Skeletal muscle tissue (tissue), 4 donors: ENCODE data around the gene HSH2D. TPM values are rescaled to one million over a fixed set of nuclear protein-coding genes. Genes with fewer than 3 reads are reported as not detected.
A peak's percentile ranks its signal among the peaks of the same experiment; 100 is the strongest.

Source experiments
- H3K27ac ChIP-seq: one replicate; pipeline ENCODE4 v1.7.0; 2013; ENCODE audit warnings: mild to moderate bottlenecking, low read depth, low read length, inconsistent platforms
- H3K27me3 ChIP-seq, 3 donors: one replicate each; pipeline ENCODE4 v1.7.0; 2013; ENCODE audit warnings: low read length in 3 of 3; ENCODE audit not compliant: control insufficient read depth in 3 of 3, insufficient read depth in 3 of 3
- H3K36me3 ChIP-seq, 3 donors: one replicate each; pipeline ENCODE4 v1.7.0; 2013; ENCODE audit warnings: low read length in 3 of 3; ENCODE audit not compliant: control insufficient read depth in 3 of 3, insufficient read depth in 3 of 3
- H3K4me1 ChIP-seq, 3 donors: one replicate each; pipeline ENCODE4 v1.7.0; 2013; ENCODE audit warnings: low read length in 3 of 3, mild to moderate bottlenecking in 3 of 3; ENCODE audit not compliant: control insufficient read depth in 3 of 3, insufficient read depth in 3 of 3
- H3K4me3 ChIP-seq, 3 donors: one replicate each; pipeline ENCODE4 v1.7.0; 2013; ENCODE audit warnings: low read length in 3 of 3
- H3K9ac ChIP-seq, 3 donors: one replicate each; pipeline ENCODE4 v1.7.0; 2013; ENCODE audit warnings: low read length in 3 of 3, mild to moderate bottlenecking in 3 of 3, moderate library complexity in 2 of 3, low read depth in 1 of 3
- H3K9me3 ChIP-seq, 3 donors: one replicate each; pipeline ENCODE4 v1.7.0; 2013; ENCODE audit warnings: low read length in 3 of 3; ENCODE audit not compliant: control insufficient read depth in 3 of 3
- total RNA-seq: library from RNA; depleted of rRNA; stranded (reverse); fragments of >200 nt; gene quantifications from one replicate; pipeline ENCODE4 v1.2.3, GENCODE V29; 2014
- donor health status: Osteomylitis.

Gene HSH2D
- total RNA-seq, 1 donor from 2014 or later = 0.52 TPM

DNA sequence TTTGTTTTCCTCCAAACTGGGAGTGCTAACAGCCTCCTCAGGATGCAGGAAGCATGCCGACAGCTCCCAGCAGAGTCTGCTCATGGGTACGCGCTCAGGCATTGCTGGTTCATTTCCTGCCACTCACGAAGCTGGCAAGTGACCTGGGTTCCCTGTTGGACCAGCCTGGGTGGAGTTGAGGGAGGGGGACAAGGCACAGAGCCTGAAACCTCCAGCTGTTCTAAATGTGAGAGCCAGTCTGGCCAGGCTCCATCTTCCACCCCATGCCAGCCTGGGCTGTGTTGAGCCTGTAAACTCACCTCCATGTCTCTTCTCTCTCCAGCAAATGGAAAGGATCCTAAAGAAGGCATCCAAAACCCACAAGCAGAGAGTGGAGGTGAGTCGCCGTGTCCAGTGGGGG, 46.7 kb downstream of the HSH2D start:
- Histone ChIP-seq H3K27me3 (no peaks in the 10 kb centered on the region), H3K9me3 (no peaks in the 10 kb centered on the region), H3K4me3 (no peak overlapping the region), H3K36me3 (peaks cover 30 to 46% (median 37%) of the 10 kb centered on the region in 3 donors), H3K9ac (peak overlapping the region in 1 of 3 donors; percentile 14), H3K4me1 (peaks cover 19 to 35% (median 23%) of the 10 kb centered on the region in 3 donors), H3K27ac (peak overlapping the region; percentile 25)

DNA sequence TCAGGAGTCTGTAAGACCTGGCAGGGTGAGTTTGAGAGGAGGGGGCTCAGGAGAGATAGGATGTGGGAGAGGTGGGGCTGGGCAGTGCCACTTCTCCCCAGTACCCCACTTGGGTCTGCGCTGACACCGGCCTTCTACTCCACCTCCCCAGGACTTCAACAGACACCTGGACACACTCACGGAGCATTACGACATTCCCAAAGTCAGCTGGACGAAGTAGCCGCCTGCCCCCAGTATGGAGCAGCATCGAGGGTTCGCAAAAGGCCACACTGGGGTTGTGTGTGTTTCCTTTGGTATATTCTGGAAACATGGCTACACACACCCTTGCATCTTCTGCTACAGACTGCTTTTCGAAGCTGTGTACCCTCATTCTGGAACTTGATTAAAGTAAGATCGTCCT, 47.3 kb downstream of the HSH2D start:
- peaks cover 30 to 46% (median 37%) of the 10 kb centered on the region in 3 donors for H3K36me3 ChIP-seq

DNA sequence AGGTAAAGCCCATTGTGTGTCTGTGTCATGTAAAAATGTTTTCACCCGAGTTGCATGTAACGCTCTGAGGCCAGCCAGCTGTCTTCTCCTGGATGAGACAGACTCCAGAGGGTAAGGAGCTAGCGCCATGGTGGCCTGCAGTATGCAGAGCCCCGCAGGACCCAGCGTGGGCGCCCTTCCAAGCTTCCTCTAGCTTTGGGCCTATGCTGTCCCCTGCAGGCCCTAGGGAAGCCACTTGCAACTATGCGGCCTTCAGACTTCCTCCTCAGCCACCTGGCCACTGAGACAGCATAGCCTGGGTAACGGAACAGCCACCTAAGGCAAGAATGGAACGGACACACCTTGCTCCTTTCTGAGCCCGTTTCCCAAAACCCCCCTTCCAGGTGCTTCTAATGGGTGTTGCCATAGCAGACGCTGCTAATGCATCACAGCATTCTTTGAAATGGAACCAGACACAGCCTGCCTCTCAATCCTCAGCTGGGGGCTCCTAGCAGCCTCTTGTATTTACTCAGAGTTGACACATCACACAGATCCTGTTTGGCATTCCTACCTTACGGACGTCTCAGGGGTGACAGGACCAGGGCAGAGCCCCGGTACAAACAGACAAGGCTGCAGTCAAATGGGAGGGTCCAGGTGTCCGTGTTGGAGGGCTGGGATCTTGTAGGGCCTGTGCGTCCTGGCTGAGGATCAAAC, 47.9 kb downstream of the HSH2D start:
- Histone ChIP-seq H3K27me3 (no peaks in the 10 kb centered on the region), H3K4me3 (no peak overlapping the region), H3K27ac (no peak overlapping the region), H3K36me3 (peaks cover 30 to 46% (median 37%) of the 10 kb centered on the region in 3 donors), H3K9ac (no peak overlapping the region), H3K9me3 (no peaks in the 10 kb centered on the region), H3K4me1 (peaks cover 13 to 34% (median 16%) of the 10 kb centered on the region in 3 donors)

More for the DNA sequence above, 47.3 kb downstream of the HSH2D start:
- H3K4me3 ChIP-seq = no peak overlapping the region
- no peak overlapping the region for H3K27ac ChIP-seq
- H3K9me3 ChIP-seq = no peaks in the 10 kb centered on the region
- H3K27me3 ChIP-seq = no peaks in the 10 kb centered on the region
- no peak overlapping the region for H3K9ac ChIP-seq
- peaks cover 19 to 34% (median 22%) of the 10 kb centered on the region in 3 donors for H3K4me1 ChIP-seq

DNA sequence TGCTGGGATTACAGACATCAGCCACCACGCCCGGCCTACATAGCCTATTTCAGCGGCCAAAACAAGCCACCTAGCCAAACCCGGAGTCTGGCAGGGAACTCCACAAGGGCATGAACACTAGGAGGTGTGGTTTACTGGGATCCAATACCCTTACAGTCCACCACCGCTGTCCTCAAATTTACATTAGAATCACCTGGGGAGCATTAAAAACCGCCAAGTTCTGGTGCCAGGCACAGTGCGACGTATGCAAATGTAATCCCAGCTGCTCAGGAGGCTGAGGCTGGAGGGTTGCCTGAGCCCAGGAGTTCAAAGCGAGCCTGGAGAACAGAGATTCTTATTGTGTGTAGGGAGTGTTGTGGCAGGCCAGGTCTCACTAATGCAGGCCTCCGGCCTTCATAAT, 50.0 kb downstream of the HSH2D start:
- Histone ChIP-seq H3K27ac (no peak overlapping the region), H3K36me3 (peaks cover 29 to 37% (median 32%) of the 10 kb centered on the region in 3 donors), H3K4me1 (peaks cover 15 to 28% (median 16%) of the 10 kb centered on the region in 3 donors), H3K4me3 (no peak overlapping the region), H3K9ac (no peak overlapping the region), H3K9me3 (no peaks in the 10 kb centered on the region), H3K27me3 (no peaks in the 10 kb centered on the region)

DNA sequence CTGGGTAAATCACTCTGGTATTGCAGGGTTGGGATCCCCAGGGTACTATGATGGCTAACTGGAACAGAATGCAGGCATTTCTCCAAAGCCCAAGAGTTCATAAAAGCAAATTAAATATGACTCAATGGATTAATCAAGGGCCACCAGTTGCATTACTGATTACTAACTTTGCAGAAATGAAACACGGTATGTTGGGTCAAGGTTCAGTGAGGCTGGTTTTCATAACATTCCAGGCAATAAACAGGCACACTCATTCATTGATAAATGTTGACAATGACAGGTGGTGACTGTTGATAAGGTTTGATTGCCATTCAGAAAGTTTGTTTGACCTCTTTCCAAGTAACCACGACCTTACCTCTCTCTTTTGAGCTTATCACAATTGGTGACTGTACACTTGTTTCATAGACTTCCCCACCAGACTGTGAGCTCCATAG, 53.7 kb downstream of the HSH2D start:
- Histone ChIP-seq H3K9ac (peak overlapping the region in 1 of 3 donors; percentile 97), H3K9me3 (no peaks in the 10 kb centered on the region), H3K27ac (peak overlapping the region; percentile 28), H3K4me3 (peak overlapping the region; percentile 93 to 97 (median 95)), H3K36me3 (peaks cover 10 to 13% (median 12%) of the 10 kb centered on the region in 3 donors), H3K4me1 (peaks cover 23 to 27% (median 26%) of the 10 kb centered on the region in 3 donors), H3K27me3 (no peaks in the 10 kb centered on the region)

DNA sequence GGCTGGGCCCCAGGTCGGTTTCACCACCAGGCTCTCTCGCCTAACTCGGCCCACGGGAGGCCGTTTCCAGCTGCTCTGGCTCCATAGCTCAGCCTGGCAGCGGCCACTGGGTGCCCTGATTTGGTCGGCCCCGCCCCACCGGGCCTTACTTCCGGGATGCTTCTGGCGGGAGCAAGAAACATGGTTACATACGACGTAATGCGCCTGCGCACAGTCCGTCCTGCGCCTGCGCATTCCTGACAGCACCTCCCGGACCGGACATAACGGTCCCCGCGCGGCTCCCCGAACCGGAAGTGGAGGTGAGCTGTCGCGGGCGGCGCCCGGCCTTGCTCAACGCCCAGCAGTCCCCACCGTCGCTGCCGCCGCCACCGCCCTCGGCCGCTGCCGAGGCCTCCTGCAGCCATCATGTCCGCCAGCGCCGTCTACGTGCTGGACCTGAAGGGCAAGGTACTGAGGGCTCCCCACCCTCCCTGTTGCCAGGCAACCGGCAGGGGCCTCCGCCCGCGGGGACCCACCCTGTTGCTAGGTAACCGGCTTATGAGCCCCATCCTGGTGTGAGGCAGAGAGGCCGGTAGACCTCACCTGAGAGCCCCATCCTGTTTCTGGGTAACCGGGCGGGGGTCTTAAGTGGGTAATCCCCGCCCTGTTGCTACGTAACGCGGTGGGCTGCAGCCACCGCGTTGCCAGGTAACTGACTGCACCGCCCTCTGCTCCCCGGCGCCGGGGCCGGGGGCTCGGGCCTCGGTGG, 54.3 kb downstream of the HSH2D start, which contains the start of gene AP1M1:
AP1M1 (plus strand) TSS at position 290 of the 748 bp plus-strand sequence; CDS start at position 406, 116 bp downstream.
- H3K9me3 ChIP-seq = no peaks in the 10 kb centered on the region
- H3K27me3 ChIP-seq = no peaks in the 10 kb centered on the region
- H3K36me3 ChIP-seq = peaks cover 13 to 16% (median 14%) of the 10 kb centered on the region in 3 donors
- peak within 1 kb of the TSS; percentile 91 to 97 (median 96) for H3K9ac ChIP-seq
- H3K27ac ChIP-seq = peak within 1 kb of the TSS; percentile 28
- H3K4me1 ChIP-seq = peaks cover 23 to 27% (median 26%) of the 10 kb centered on the region in 3 donors
- peak within 1 kb of the TSS; percentile 93 to 97 (median 95) for H3K4me3 ChIP-seq

DNA sequence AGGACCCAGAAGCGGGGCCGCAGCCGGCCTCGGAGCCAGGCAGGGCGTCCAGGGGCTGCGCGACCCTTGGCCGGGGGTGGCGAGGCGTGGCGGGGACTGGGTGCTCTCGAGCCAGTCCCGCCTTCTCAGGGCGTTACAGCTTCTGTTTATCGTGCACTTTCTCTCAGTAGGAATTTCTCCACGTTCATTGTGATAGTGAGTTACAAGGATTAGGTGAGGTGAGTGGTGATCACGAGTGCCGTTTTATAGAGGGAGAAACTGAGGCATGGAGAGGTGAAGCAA, 54.8 kb downstream of the HSH2D start:
- no peaks in the 10 kb centered on the region for H3K27me3 ChIP-seq
- H3K9ac ChIP-seq = peak overlapping the region; percentile 91 to 97 (median 96)
- H3K36me3 ChIP-seq = peaks cover 18 to 22% (median 18%) of the 10 kb centered on the region in 3 donors
- peaks cover 23 to 27% (median 26%) of the 10 kb centered on the region in 3 donors for H3K4me1 ChIP-seq
- H3K9me3 ChIP-seq = no peaks in the 10 kb centered on the region
- H3K4me3 ChIP-seq = peak overlapping the region; percentile 93 to 97 (median 95)
- peak overlapping the region; percentile 28 for H3K27ac ChIP-seq

DNA sequence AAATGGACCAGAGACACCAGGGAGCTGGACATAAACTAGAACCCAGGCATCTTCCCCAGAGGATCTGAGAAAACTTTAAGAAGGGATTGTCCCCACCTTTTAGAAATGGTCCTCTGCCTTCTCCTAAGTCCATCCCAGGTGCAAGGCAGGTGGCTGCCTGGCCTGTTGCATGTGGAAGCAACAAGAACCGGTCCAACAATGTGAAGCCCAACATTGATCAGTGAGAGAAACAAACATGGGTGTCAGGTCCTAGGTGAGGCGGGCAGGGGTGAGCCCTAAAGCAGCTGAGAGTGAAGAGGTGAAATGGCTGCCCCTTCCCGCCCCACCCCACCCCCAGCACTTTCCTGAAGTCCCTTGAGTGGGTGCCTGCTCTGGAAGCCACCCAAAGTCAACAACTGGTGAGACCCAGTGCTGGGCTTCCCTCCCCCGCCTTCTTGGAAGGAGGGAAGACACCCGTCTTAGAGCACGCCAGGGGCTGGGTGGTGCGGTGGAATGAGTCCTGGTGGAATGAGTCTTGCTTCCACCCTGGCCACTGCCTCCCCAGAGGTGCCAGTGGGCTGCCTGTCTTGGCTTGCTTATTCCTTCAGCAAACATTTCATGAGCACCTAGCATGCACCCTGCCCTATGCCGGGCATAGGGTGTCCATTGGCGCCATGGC, 55.9 kb downstream of the HSH2D start:
- H3K9me3 ChIP-seq = no peaks in the 10 kb centered on the region
- H3K36me3 ChIP-seq = peaks cover 22 to 30% (median 25%) of the 10 kb centered on the region in 3 donors
- no peak overlapping the region for H3K27ac ChIP-seq
- peak overlapping the region in 2 of 3 donors; percentile 14 to 40 for H3K9ac ChIP-seq
- no peaks in the 10 kb centered on the region for H3K27me3 ChIP-seq
- H3K4me3 ChIP-seq = peak overlapping the region in 2 of 3 donors; percentile 10 to 95
- peaks cover 23 to 27% (median 26%) of the 10 kb centered on the region in 3 donors for H3K4me1 ChIP-seq

DNA sequence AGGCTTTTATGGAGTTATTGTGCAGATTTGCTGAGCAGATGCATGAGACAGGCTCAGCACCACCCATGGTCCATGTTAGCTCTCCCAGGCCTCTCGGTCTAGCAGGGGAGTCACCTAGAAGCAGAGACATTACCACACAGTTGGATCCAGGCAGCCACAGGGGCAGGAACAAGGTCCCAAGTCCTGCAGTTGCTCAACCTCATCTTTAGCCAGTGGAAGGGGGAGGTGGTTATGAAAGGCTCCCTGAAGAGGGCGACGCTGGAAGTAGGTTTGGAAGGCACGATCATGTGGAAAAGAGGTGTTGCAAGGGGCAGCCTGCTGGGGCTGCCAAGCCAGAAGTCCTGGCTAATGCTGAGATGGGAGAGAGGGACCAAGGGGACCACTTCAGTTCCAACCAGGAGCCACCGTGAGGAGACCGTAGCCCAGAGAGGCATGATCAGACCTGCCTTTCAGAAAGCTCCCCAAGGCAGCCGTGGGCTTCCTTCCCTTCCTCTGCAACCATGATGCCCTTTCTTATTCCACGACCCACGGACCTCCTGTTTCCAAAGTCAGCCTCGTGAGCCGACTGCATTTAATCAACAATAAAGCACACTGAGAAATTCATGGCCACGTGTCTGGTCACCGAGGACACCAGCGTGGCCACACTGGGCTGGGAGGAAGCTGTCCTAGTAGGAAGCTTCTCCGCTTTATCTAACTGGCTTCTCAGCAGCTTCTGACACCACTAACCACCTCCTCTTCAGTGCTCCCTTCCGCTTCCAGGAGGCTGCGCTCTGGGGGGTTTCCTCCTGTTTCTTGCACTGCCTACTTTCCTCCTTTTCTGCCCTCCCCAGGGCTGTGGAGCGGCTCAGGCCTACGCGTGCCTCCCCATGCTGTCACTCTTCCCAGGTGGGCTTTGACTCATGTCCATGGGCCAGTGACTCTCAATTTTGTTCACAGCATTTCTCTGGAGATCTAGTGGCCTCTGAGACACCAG, 56.8 kb downstream of the HSH2D start:
- no peaks in the 10 kb centered on the region for H3K27me3 ChIP-seq
- peaks cover 22 to 32% (median 29%) of the 10 kb centered on the region in 3 donors for H3K36me3 ChIP-seq
- H3K9me3 ChIP-seq = no peaks in the 10 kb centered on the region
- peaks cover 24 to 29% (median 26%) of the 10 kb centered on the region in 3 donors for H3K4me1 ChIP-seq
- peak overlapping the region in 1 of 3 donors; percentile 40 for H3K9ac ChIP-seq
- H3K4me3 ChIP-seq = no peak overlapping the region
- no peak overlapping the region for H3K27ac ChIP-seq
